Thoracic aorta (tissue), 2 donors: Measurements from ENCODE around the gene ACTN1. TPM values are rescaled to one million over a fixed set of nuclear protein-coding genes. Genes with fewer than 3 reads are reported as not detected.

Source experiments
- ATAC-seq: fragments of 150-250 bp; one replicate; pipeline ENCODE4 v1.8.0; 2017; ENCODE audit warnings: low read depth; ENCODE audit not compliant: insufficient number of reproducible peaks, low FRiP score
- DNase-seq: peaks from one replicate; pipeline ENCODE4 v3.0.0-alpha.2; 2020; ENCODE audit warnings: low spot score
- H3K27ac ChIP-seq, 2 donors: fragments of 200-600 bp; sonication (generic); 1 replicate in 1 of 2; 2 replicates in 1 of 2; pipeline ENCODE4 v1.5.1; 2016; ENCODE audit warnings: mild to moderate bottlenecking in 2 of 2, moderate library complexity in 2 of 2
- H3K27me3 ChIP-seq: fragments of 200-600 bp; sonication (generic); replicated peaks from 2 replicates; pipeline ENCODE4 v1.6.0; 2016; ENCODE audit warnings: mild to moderate bottlenecking; ENCODE audit not compliant: insufficient read depth
- H3K36me3 ChIP-seq: fragments of 200-600 bp; sonication (generic); one replicate; pipeline ENCODE4 v1.5.1; 2016
- H3K4me1 ChIP-seq, 2 donors: fragments of 200-600 bp; sonication (generic); 1 replicate in 1 of 2; 2 replicates in 1 of 2; pipeline versions ENCODE4 v1.5.1 to v1.6.0; 2016; ENCODE audit warnings: low read depth in 2 of 2, mild to moderate bottlenecking in 1 of 2; ENCODE audit not compliant: control insufficient read depth in 1 of 2
- H3K4me3 ChIP-seq: fragments of 200-600 bp; sonication (generic); 2 replicates; pipeline ENCODE4 v1.5.1; 2016; ENCODE audit warnings: mild to moderate bottlenecking
- H3K9me3 ChIP-seq: fragments of 200-600 bp; sonication (generic); 2 replicates; pipeline ENCODE4 v1.5.1; 2016
- total RNA-seq, 2 donors: library from RNA; depleted of rRNA; stranded (reverse); fragments of >200 nt; gene quantifications; one replicate each; pipeline versions ENCODE4 v1.1.0 to v1.2.3, GENCODE V29; 2016
- TF ChIP-seq, protein P1 (sequence below): fragments of 200-600 bp; sonication (generic); IDR thresholded peaks from one replicate; pipeline ENCODE4 v1.5.1; 2019; ENCODE audit warnings: antibody characterized with exemption

Gene ACTN1
- total RNA-seq, 2 donors from 2014 or later: 1,201 to 1,291 TPM

DNA sequence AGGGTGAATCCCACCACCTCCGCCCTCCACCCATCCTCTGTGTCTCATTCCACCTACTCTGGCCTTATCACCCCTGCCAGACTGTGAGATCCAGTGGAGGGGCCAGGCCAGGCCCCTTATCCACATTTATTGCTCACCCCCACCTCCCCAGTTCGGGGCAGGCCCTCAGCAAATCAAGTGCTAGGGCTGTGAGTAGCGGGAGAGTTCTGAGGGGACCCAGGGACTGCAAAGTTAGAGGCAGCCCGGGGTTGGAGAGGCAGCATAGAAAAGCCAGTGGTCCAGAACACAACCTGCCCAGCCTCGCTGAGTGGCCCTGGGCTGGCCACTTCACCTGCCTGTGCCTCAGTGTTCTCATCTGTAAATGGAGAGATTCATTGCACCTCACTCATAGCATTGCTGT lies 27.2 kb upstream of the ACTN1 start:
- no peaks in the 10 kb centered on the region for H3K36me3 ChIP-seq
- H3K4me1 ChIP-seq: peaks cover 7 to 43% of the 10 kb centered on the region in 2 donors
- peak overlapping the region; percentile 47 to 68 for H3K27ac ChIP-seq
- ATAC-seq: no peak
- no peaks in the 10 kb centered on the region for H3K9me3 ChIP-seq
- H3K4me3 ChIP-seq: no peak overlapping the region
- H3K27me3 ChIP-seq: no peaks in the 10 kb centered on the region
- TF ChIP-seq, protein P1, sequence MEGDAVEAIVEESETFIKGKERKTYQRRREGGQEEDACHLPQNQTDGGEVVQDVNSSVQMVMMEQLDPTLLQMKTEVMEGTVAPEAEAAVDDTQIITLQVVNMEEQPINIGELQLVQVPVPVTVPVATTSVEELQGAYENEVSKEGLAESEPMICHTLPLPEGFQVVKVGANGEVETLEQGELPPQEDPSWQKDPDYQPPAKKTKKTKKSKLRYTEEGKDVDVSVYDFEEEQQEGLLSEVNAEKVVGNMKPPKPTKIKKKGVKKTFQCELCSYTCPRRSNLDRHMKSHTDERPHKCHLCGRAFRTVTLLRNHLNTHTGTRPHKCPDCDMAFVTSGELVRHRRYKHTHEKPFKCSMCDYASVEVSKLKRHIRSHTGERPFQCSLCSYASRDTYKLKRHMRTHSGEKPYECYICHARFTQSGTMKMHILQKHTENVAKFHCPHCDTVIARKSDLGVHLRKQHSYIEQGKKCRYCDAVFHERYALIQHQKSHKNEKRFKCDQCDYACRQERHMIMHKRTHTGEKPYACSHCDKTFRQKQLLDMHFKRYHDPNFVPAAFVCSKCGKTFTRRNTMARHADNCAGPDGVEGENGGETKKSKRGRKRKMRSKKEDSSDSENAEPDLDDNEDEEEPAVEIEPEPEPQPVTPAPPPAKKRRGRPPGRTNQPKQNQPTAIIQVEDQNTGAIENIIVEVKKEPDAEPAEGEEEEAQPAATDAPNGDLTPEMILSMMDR: no peak
- DNase-seq: no peak

DNA sequence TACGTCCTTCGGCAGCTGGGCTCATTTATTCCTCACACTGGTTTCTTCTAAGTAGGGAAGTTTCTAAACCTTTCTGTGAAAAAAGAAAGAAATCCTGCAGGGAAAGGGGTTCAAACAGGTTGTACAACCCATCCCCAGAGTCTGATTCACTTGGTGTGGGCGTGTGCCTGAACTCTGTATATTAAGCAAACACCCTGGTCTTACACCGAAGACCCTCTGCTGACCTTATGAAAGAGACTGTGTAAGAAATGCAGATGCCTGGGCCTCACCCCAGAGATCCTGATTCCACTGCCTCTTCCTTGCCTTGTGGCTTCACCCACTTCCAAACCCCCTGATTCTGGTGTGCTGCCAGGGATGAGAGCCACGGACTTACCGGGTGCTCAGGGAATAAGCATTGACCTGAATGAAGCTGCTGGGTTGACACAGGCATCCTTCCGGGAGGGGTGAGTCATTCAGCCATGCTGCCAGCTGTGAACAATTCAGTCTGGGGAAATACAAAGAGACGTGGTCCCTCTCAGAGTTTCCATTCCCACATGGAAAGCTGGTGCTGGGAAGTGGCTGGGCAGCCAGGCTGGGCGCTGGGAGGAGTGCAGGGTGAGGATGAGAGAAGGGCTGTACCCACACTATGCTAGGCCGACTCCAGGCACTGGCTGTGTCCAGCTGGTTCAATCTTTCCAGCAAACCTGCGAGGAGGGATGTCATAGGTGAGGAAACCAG lies 26.5 kb upstream of the ACTN1 start:
- DNase-seq (peak; percentile 73), ATAC-seq (peak; percentile 87)
- Histone ChIP-seq H3K4me3 (peak overlapping the region; percentile 2), H3K36me3 (no peaks in the 10 kb centered on the region), H3K9me3 (no peaks in the 10 kb centered on the region), H3K27ac (peak overlapping the region; percentile 47 to 68), H3K27me3 (no peaks in the 10 kb centered on the region), H3K4me1 (peaks cover 7 to 43% of the 10 kb centered on the region in 2 donors)
- TF ChIP-seq, protein P1: no peak

DNA sequence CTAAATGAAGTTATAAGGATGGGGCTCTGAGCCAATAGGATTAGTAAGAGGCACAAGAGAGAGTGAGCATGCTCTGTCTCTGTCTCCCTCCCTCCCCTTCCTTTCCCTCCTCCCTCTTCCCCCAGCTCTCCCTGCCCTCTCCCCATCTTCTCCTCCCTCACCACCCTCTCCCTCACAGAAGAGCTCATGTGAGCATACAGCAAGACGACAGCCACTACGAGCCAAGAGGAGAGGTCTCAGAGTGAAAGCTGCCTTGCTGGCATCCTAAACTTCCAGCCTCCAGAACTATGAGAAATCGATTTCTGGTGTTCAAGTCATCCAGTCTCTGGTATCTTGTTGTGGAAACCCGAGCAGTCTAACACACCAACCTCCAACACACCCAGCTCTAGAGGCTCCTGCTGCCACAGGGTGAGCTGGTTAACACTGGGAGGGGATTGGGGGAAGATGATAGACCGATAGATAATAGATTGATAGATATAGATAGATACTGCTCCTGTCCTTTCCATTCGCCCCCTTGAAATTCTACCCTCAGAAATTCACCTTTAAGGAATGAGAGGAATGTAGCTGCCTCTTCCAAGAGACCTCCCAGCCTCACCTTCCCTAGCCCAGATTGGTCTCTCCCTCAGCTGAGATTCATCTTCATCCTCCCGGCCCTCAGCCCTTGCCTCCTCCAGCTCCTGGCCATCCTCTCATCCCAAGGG lies 25.8 kb upstream of the ACTN1 start:
- no peak for DNase-seq
- no peaks in the 10 kb centered on the region for H3K27me3 ChIP-seq
- peak overlapping the region; percentile 2 for H3K4me3 ChIP-seq
- no peaks in the 10 kb centered on the region for H3K36me3 ChIP-seq
- no peaks in the 10 kb centered on the region for H3K9me3 ChIP-seq
- TF ChIP-seq, protein P1: no peak
- no peak for ATAC-seq
- H3K27ac ChIP-seq: peak overlapping the region; percentile 47 to 68
- H3K4me1 ChIP-seq: peaks cover 7 to 43% of the 10 kb centered on the region in 2 donors

DNA sequence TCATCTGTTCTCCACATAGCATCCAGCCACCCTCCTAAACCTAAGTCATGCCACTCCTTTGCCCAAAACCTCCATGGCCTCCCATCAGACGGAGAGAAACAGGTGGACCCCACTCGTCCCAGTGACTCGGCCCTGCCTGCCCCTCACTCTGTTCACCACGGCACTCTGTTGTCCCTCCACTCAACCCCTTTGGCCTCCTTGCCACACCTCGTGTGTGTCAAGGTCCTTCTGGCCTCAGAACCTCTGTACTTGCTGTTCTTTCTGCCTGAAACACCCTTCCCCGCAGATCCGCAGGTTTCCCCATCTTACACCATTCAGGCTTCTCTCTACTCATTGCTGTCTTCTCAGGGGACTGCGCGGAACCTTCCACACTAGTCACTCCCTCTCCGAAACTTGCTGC lies 24.5 kb upstream of the ACTN1 start:
- H3K27me3 ChIP-seq: no peaks in the 10 kb centered on the region
- H3K4me1 ChIP-seq: peaks cover 7 to 39% of the 10 kb centered on the region in 2 donors
- no peak for DNase-seq
- TF ChIP-seq, protein P1: no peak
- no peaks in the 10 kb centered on the region for H3K9me3 ChIP-seq
- H3K36me3 ChIP-seq: no peaks in the 10 kb centered on the region
- no peak overlapping the region for H3K4me3 ChIP-seq
- H3K27ac ChIP-seq: no peak overlapping the region
- no peak for ATAC-seq

DNA sequence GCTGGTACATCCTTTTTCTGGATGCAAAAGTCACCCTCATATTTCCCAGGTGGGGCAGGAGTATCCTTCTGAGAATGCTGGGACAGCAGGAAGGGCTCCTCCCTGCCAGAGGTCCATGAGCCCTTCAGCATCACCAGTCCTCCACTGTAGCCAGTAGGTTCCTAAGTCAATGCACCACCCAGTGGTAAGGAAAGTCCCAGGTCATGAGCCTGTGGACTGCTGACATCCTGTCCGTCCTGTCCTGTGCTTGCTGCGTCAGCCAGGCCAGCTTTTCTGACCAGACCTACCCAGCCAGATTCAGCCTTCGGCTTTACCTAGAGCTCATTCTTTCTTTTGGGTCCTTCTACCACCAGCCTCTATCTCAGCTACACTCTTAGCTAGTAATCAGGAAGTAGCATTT lies 23.0 kb upstream of the ACTN1 start:
- peaks cover 7 to 28% of the 10 kb centered on the region in 2 donors for H3K4me1 ChIP-seq
- H3K27me3 ChIP-seq: no peaks in the 10 kb centered on the region
- no peaks in the 10 kb centered on the region for H3K9me3 ChIP-seq
- no peak overlapping the region for H3K27ac ChIP-seq
- ATAC-seq: no peak
- H3K36me3 ChIP-seq: no peaks in the 10 kb centered on the region
- TF ChIP-seq, protein P1: peak; percentile 19
- no peak for DNase-seq
- no peak overlapping the region for H3K4me3 ChIP-seq
